HL-60 (cell line): ENCODE results near the gene GFY.

ENCODE experiments used
- DNase-seq, 2 experiments: peaks; one replicate each; pipeline ENCODE4 v3.0.0-alpha.2; 2010 to 2020; ENCODE audit warnings: low read depth in 1 of 2, low spot score in 1 of 2
- H3K27ac ChIP-seq: fragments of 250-450 bp; sonication (Bioruptor Pico); replicated peaks from 2 replicates; pipeline ENCODE4 v1.5.1; 2020; ENCODE audit warnings: mild to moderate bottlenecking, moderate library complexity
- H3K27me3 ChIP-seq: fragments of 250-450 bp; sonication (Bioruptor Pico); 2 replicates; pipeline ENCODE4 v1.5.1; 2021; ENCODE audit warnings: mild to moderate bottlenecking, moderate library complexity; ENCODE audit not compliant: insufficient read depth, poor library complexity, severe bottlenecking
- H3K4me3 ChIP-seq: replicated peaks from 2 replicates; pipeline ENCODE4 v1.5.1; 2011; ENCODE audit warnings: mild to moderate bottlenecking, control low read depth, low read length; ENCODE audit not compliant: insufficient read depth
- CTCF ChIP-seq: IDR thresholded peaks from one replicate; pipeline ENCODE4 v1.5.1; 2011; ENCODE audit warnings: low read length, control low read depth, inconsistent platforms; ENCODE audit not compliant: insufficient read depth
- GABPA ChIP-seq: IDR thresholded peaks from 2 replicates; pipeline ENCODE4 v1.6.1; 2012; ENCODE audit warnings: low read depth
- POLR2AphosphoS5 ChIP-seq: IDR thresholded peaks from 2 replicates; pipeline ENCODE4 v1.6.1; 2012; ENCODE audit warnings: low read depth
- REST ChIP-seq: IDR thresholded peaks from 2 replicates; pipeline ENCODE4 v1.6.1; 2012; ENCODE audit warnings: low read depth; ENCODE audit not compliant: insufficient replicate concordance
- SPI1 ChIP-seq: IDR thresholded peaks from 2 replicates; pipeline ENCODE4 v1.6.1; 2012; ENCODE audit warnings: low read depth, mild to moderate bottlenecking, borderline replicate concordance

GFY gene

GRCh38 chr19:49423985-49424303, 1.2 kb upstream of the GFY start:
- DNase-seq = no peak
- TF ChIP-seq SPI1 (no peak), CTCF (no peak), REST (no peak), POLR2AphosphoS5 (no peak), GABPA (no peak)
- Histone ChIP-seq H3K27ac (no peak overlapping the region), H3K4me3 (no peak overlapping the region), H3K27me3 (peaks cover 80% of the 10 kb centered on the region)

DNA sequence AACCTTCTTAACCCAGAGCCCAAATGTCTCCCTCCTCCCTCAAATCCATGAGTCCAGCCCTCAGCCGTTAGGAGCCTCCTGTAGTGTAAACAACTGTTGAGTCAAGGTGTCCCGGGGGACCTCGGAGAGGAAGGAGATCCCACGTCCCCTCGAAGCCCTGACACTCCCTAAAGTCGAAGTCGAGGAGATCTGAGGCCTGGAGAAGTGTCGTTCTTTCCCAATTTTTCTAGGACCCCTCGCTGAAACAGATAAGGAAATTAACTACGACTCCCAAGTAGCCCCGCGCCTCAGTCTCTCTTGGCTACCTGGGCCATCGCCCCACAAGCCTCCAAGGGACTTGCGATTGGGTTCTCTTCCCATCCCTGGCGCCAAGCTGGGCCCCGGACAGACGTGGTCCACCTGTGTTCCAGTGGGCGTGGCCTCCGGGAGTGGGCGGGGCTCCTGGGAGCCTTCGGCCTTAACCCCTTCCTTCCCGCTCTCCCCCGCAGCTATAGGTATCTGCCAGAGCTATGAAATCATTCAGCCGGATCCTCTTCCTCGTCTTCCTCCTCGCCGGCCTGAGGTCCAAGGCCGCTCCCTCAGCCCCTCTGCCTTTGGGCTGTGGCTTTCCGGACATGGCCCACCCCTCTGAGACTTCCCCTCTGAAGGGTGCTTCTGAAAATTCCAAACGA, 869 bp downstream of the GFY start:
- TF ChIP-seq GABPA = no peak
- TF ChIP-seq SPI1 = no peak
- TF ChIP-seq REST = no peak
- TF ChIP-seq POLR2AphosphoS5 = no peak
- TF ChIP-seq CTCF = no peak
- H3K27ac ChIP-seq = no peak overlapping the region
- H3K27me3 ChIP-seq = peaks cover 86% of the 10 kb centered on the region
- H3K4me3 ChIP-seq = no peak overlapping the region
- no peak for DNase-seq

DNA sequence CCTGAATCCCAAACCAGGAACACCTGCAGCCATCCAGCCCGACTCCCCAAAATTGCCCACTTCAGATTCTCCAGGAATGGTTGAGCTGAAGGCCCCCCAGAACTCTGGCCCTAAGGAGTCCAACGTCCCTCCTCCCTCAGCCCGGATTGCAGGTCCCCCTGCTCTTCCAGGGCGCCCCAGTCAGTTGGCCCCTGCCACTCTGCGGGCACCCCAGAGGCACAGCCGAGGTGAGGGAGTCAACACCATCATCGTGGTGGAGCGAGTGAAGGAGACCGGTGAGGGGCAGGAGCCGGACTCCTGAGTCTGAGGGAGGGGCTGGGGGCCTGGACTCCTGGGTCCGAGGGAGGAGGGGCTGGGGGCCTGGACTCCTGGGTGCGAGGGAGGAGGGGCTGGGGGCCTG, 2.2 kb downstream of the GFY start:
- no peak for DNase-seq
- TF ChIP-seq POLR2AphosphoS5 (no peak), GABPA (no peak), REST (no peak), CTCF (no peak), SPI1 (no peak)
- no peak overlapping the region for H3K27ac ChIP-seq
- H3K27me3 ChIP-seq = peaks cover 78% of the 10 kb centered on the region
- H3K4me3 ChIP-seq = no peak overlapping the region
